CD4-positive, alpha-beta T cell treated with Interleukin-15 for 1 hour (primary cell): ENCODE measurements around the gene IL13RA1.
"Not testable (repeated sequence)": the region's sequence is repeated elsewhere in the genome, so short reads cannot be mapped to it uniquely, and the experiment has no call there.

ENCODE experiments used
- DNase-seq: peaks from one replicate; pipeline ENCODE4 v3.0.0-alpha.2; 2020

Gene IL13RA1

DNA sequence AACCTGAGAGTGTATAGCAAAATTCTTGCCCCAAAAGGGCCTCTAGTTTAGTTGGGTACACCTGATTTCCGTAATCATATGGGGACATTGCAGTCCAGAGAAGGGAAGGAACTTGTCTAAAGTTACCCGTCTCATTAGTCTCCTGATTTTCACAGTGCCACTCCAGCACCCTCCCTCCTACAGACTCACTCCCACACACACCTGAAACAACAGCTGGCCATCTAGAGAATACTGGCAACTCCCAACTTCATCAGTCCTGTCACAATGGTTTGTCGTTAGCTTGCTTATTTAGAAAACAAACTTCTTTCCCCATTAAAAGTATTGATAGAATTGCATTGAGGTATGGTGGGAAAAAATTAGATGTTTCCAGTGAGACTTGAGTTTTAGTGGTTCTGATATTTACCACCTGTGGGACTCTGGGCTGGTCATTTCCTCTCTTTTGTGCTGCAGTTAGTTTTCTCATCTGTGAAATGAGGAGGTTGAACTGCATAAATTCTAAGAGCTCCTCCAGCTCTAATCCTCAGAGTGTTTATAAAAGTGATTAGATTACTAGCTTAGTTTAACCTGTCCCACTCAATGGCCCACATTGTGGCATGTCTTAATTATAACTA, 1.7 kb downstream of the IL13RA1 start:
- no peak for DNase-seq

DNA sequence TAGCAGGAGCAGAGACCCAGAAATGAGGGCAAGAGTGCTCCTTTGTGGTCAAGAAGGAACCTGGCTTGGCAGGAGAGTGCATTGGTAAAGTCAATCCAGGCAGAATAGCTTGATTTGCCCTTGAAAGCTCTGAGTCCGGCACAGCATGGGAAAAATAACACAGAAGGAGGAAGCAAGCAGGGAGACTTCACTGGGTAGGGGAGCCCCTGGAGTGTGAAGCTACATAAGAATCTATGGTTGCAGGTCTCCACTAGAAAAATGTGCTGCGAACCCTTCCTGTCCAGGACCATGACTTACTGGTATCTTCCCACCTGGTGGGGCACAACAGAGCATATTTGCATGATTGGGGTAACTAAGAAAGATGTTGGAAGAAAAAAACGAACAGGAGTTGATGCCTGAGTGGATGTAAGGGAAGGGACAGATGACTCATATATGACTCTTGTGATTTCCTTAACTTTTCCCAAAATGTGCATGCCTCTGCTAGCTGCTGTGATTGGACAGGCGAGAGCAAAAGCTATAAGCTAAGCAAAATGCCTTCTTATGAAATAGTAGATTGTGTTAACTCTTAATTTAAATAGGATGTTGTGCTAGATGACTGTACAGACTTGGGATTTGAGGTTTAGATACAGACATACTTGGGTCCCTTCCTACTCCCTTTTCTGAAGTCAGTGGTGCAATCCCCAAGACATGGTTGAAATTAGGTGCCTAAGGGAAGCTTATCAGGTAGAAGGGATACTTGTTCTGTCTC, 3.3 kb downstream of the IL13RA1 start:
- no peak for DNase-seq

DNA sequence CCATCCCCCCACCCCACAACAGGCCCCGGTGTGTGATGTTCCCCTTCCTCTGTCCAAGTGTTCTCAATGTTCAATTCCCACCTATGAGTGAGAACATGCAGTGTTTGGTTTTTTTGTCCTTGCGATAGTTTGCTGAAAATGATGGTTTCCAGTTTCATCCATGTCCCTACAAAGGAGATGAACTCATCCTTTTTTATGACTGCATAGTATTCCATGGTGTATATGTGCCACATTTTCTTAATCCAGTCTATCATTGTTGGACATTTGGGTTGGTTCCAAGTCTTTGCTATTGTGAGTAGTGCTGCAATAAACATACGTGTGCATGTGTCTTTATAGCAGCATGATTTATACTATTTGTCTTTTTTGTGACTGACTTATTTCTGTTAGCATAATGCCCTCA, 5.1 kb downstream of the IL13RA1 start:
- DNase-seq = not testable (repeated sequence)

DNA sequence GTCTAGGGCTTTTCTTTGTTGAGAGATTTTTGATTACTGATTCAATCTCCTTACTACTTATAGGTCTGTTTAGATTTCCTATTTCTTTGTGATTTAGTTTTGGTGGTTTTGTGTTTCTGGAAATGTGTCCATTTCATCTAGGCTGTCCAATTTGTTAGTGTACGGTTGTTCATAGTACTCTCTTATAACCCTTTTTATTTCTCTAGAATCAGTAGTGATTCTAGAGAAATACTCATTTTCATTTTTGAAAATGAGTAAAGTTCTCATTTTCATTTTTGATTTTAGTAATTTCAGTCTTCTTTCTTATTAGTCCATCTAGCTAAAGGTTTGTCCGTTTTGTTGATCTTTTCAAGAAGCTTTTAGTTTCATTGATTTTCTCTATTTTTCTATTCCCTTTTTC, 7.5 kb downstream of the IL13RA1 start:
- DNase-seq = no peak

DNA sequence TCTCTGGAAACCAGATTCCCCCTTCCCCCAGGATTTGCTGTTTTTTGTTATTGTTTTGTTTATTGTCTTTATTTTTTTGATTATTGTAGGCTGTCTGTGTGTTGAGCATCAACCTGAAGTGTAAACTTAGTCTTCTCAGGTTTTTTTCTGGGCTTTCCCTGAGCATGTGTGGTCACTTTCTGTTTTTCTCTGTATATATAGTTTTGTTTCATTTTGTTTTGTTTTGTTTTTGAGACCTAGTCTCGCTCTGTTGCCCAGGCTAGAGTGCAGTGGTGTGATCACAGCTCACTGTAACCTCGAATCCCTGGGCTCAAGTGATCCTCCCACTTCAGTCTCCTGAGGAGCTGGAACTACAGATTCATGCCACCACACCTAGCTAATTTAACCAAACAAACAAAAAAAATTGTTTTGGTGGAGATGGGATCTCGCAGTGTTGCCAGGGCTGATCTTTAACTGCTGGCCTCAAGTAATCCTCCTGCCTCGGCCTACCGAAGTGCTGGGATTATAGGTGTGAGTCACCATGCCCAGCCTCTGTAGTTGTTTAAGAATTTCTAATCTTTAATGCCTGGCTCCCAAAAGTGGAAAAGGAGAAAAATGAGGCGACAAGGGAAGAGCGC, 9.1 kb downstream of the IL13RA1 start:
- DNase-seq = no peak

DNA sequence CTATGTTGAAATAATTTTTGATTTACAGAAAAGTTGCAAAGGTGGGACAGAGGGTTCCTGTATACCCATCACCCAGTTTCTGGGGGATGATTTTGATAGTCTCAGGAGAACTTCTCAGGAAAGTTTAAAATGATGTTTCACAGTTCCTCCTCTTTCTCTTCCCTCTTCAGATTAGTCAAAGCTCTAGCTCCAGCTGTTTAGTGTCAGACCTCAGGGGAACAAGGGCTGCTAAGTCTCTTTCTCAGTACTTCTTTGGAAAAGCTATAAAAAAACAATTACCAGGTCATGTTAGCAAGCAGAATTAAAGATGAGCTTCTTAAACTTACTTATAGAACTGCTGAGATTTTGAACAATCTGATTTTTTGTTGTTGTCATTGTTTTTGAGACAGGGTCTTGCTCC, 12.2 kb downstream of the IL13RA1 start:
- DNase-seq = no peak

DNA sequence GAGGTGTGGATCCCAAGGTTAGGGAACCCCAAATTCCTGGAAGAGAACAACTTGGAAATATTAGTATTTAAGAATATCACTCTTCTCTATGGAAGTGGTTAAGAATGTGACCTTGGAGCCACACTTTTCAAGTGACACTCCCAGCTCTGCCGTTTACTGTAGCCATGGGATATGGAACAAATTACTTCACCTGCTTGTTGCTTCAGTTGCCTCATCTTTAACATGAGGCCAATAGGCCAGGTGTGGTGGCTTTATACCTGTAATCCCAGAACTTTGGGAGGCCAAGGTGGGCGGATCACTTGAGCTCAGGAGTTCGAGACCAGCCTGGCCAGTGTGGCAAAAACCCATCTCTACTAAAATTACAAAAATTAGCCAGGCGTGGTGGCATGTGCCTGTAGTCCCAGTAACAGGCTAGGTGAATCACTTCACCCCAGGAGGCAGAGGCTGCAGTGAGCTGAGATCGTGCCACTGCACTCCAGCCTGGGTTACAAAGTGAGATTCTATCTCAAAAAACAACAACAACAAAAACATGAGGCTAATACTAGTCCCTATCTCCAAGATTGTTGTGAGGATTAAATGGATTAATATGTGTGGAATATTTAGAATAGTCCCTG, 13.0 kb downstream of the IL13RA1 start:
- no peak for DNase-seq

DNA sequence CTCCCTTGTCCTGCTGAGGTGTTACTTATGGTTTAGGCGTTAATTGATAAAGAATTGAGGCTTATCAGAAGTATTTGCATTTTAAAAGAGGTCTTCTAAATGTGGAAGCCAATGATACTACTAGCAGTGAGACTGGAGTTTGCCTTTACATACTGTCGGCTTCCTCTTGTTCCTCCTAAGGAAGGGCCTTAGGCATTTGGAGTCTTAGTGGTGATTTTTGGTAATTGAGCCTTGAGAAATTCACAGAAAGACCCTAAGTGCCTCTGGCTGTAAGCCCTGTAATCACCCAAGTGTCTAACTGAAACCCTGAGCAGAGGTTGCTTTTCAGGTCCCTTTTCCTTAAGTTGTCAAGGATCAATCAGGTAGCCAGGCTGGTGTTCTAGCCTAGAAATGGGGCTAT, 14.8 kb downstream of the IL13RA1 start:
- no peak for DNase-seq

DNA sequence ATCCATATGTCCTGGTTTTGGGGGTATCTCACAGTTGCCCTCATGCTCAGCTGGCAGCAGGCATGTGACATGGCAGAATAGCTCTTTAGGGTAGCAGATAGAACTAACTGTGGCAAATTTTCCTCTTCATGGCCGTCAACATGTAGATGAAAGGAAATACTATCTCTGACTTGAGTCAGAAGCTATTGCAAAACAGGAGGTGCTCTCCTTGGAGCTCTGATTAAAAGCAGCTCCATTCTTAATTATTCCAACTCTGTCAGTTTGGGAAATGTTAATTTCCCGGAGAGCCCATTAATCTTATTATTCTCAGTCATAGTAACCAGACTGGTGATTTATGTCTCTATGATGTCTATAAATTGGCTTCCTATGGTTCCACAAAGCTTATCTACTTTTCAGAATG, 18.2 kb downstream of the IL13RA1 start:
- DNase-seq = no peak

DNA sequence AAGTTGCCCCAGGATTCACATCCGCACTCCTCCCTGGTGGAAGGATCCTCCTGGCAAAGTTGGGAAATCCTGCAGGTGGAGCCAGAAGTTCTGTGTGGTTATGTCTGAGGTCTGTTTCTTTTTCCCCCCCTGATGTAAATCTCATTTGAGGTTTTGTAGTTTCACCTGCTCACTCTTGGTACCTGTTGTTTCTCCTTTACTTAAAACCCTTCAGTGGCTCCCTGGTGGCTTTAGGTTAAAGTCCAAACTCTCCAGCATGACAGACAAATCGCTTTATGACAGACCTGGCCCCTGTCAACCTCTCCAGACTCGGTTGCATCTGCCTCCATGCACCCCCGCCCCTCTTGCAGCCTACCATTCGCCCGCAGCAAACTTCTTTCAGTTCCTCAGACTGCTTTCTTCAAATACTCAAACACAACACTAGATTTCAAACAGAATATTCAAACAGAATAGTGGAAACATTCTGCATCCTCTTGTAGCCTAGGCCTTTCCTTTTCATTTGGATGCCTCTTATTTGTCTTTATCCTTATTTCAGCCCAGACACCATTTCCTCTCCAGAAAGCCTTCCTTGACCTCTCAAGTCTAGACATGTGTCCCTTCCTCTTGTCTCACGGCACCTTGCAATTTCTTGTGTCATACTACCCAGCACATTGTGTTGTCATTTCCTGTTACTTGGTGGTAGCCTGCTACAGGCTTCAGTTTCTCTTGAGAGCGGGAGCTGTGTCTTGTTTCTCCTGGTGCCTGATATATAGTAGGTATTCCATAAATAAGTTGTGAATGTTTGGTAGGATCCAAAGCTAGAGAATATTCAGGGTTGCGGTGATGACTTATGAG, 24.8 kb downstream of the IL13RA1 start:
- peak; percentile 39 for DNase-seq

DNA sequence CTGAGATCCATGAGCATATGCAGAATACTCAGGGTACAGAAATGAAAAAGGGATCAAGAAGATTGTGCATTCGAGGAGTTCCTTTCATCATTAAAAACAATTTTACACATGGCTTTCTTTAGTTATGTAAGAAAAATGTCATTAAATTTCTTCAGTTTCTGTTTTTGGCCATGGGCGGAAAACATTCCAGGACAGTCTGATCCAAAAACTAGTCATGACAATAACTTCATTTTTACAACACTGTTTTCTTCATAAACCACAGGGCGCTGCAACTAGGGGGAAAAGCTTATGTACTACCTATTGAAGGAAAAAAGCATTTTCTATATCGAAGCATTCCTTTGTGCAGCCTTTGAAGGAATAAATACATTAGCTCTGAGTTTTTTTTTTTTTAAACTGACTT, 28.2 kb downstream of the IL13RA1 start:
- no peak for DNase-seq

DNA sequence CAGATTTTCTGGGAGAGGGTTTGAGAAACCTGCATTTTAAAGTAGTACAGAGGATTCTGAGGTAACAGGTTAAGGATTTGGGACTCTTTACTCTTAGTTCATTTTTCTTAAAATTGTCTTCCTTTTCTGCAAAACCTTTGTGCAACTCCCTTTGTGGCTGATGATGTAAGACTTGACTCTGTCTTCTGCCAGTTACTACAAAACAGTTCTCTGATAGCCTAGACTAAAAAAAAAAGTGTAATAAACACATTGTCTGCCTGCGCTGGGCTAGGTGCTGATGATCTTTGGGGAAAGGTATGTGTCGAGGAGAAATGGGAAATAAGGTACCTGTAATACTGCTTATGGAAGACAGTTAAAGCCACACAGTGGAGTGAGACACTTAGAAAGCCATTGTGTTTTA, 28.7 kb downstream of the IL13RA1 start:
- DNase-seq = no peak

DNA sequence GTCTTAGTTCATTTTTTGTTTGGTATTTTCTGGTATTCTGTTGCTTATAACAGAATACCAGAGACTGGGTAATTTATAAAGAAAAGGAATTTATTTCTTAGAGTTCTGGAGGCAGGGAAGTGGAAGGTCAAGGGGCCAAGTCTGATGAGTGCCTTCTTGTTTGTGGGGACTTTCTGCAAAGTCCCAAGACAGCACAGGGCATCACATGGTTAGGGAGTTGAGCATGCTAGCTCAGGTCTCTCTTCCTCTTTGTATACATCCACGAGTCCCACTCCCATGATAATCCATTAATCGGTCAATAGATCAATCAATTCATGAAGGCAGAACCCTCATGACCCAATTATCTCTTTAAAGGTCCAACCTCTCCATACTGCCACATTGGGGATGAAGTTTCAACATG, 31.1 kb downstream of the IL13RA1 start:
- DNase-seq = no peak

DNA sequence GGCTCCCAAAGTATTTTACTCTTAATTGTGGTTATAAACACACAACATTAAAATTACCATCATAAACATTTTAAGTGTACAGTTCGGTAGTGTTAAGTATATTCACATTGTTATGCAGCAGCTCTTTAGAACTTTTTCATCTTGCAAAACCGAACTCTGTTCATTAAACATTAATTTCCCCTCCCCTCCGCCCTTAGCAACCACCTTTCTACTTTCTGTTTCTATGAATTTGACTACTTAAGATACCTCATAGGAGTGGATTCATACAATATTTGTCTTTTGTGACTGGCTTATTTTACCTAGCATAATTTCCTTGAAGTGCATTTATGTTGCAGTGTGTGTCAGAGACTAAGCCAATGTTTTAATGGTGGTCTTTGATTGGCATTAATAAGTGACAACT, 32.6 kb downstream of the IL13RA1 start:
- no peak for DNase-seq

DNA sequence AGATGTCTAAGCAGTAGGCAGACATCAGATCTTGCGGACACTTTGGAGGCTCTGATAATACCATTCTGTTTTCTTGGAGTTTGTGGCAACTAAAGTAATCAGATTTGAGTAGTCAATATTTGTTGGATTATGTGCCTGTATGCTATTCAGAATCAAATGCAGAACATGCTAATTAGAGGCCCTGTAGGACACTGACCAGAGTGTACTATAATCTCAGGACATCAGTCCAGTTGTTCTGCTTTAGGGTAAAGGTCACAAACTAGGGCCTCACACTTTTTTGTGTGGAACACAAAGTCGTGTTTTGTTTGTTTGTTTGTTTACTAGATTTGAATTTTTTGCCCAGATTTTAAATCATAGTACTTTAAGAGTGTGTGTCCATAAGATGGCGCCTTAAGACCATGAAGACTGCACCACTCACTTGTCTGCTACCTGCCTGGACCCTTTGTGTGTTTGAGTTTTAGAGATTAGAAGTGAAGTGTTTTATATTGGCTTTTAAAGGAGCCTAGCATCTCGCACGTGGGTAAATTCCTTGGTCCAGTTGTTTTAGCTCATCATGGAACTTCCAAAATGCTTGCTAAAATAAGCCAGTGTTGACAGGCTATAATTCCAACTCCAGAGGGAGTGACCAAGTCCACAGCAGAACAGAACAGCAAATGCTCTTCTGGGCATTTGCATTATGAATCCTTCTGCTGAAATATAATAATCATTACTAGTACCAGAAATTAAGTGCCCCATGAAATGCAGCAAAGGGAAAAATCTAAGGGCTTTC, 34.7 kb downstream of the IL13RA1 start:
- DNase-seq = no peak

DNA sequence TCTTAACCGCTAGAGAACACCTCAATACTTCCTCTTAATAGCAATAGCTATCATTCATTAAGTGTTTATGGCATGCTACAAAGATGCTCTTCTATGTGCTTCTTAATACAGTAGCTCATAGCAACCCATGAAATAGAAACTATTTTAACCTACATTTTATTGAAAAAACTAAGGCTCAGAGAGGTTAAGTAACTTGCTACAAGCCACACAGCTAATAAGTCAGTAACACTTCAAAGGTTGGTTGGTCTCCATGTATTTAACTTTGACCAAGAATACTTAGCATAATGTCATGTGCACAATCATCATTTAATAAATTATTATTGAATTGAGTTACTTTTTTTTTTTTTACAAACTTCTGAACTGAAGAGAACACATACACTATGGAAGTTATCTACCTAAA, 36.1 kb downstream of the IL13RA1 start:
- no peak for DNase-seq

DNA sequence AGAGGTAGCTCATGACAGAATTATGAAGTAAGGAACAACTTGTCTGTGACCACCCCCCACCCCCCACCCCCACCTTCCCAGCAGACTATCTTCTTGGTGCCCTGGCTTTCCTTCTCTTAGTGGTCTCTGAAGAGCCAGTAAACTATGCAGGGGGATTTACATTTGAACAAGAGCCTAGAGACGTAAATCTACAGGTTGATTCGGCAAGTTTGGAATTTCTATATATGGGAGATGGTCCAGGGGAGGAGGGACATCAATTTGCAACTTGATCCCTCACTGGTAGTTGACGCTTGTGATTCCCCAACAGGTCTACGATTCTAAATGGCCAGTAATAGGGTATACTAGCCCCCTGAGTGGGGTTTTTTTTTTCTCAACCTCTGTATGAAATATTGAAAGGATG, 36.7 kb downstream of the IL13RA1 start:
- no peak for DNase-seq

DNA sequence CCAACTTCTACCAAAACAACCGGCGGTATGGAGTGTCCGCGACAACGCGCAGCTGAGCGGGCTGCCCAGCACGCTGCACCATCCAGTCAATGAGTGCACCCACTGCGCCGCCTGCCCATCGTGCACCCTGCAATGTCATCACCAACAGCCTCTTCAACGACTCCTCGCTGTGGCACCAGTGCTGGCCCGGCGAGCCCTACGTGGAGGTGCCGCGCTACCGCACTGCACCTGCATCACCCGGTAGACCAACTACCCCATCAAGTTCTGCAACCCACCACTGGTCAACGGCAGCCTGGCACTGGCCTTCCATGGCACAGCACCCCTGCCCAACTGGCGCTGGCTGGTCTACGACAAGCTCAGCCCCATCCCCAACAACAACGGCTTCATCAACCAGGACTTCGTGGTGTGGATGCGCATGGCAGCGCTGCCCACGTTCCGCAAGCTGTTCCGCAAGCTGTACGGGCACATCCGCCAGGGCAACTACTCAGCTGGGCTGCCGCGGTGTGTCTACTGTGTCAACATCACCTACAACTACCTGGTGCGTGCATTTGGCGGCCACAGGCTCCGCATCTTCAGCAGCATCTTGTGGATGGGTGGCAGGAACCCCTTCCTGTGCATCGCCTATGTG, 42.8 kb downstream of the IL13RA1 start:
- DNase-seq = no peak

DNA sequence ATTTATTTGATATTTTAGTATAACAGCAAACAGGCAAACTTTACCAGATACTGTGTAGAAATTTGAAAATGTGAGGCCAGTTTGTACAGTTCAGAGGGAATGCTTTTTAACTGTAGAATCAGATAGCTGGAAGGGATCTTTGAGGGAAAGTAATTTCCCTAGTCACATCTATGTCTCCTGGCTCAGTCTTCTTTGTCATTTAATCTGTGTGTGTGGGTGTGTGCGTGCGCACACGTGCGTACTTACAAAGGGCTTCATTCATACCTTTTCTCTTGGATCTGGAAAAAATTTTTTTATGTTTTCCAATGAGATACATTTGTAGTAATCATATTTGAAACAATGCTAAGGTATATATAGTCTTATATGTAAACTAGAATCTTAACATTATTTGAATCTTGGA, 44.6 kb downstream of the IL13RA1 start:
- no peak for DNase-seq

DNA sequence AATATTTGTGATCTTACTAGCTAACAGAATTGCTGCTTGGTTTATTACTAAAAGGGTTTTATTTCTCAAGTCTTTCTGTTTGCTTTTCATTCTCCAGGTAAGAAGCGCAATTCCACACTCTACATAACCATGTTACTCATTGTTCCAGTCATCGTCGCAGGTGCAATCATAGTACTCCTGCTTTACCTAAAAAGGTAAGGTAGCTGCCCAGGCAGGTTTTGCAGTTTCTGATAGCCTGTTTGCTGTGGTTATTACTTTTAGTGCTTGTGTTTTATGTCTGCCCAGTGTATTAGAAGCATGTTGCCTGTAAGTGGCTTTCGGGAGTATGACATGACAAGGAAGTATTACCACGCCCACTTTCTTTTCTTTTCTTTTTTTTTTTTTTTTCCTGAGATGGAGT, 46.4 kb downstream of the IL13RA1 start:
- DNase-seq = no peak

DNA sequence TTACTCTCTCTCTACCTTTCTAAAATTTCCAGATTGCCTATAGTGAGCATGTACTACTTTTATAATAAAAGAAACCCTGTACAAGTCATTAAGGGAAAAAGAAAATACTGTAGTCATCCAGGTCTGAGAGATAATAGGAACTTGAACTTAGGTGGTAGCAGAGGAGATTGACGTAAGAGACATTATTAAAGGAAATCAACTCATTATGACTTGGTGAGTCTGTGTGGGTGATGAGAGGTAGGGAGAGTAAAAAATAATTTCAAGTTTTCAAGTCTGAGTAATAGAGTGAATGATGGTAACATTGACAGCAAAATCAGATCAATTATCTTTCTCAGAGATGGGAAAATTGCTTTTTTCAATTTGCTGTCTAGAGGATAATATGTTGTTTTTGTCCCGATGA, 52.2 kb downstream of the IL13RA1 start:
- no peak for DNase-seq

DNA sequence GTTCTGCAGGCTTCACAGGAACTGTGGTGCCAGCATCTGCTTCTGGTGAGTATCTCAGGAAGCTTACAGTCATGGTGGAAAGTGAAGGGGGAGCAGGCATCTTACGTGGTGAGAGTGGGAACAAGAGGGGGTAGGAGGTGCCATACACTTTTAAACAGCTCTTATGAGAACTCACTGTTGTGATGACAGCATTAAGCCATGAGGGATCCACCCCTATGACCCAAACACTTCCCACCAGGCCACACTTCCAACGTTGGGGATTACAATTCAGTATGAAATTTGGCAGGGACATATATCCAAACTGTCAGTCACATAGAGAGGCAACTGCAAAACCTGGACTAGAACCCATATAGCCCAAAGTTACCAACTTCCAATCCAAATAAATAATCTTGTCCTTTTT, 53.1 kb downstream of the IL13RA1 start:
- no peak for DNase-seq
